Mucosa of descending colon (tissue), 3 donors: ENCODE data around the gene MAP3K5. TPM values are rescaled to one million over a fixed set of nuclear protein-coding genes. Genes with fewer than 3 reads are reported as not detected.

Experiments
- ATAC-seq: fragments of 200-7000 bp; cut with Tn5 transposase; one replicate; pipeline ENCODE4 v1.9.1; 2020; ENCODE audit warnings: mild to moderate bottlenecking, moderate library complexity
- DNase-seq, 3 donors: peaks; one replicate each; pipeline ENCODE4 v3.0.0-alpha.2; 2020
- H3K36me3 ChIP-seq: fragments of 200-600 bp; one replicate; pipeline ENCODE4 v1.8.0; 2021; ENCODE audit warnings: low read depth, mild to moderate bottlenecking
- H3K4me1 ChIP-seq: fragments of 200-600 bp; one replicate; pipeline ENCODE4 v1.8.0; 2021; ENCODE audit warnings: low read depth, mild to moderate bottlenecking
- H3K4me3 ChIP-seq: fragments of 200-600 bp; one replicate; pipeline ENCODE4 v1.8.0; 2021; ENCODE audit warnings: mild to moderate bottlenecking
- H3K9me3 ChIP-seq: fragments of 200-600 bp; one replicate; pipeline ENCODE4 v1.8.0; 2021; ENCODE audit warnings: mild to moderate bottlenecking
- intact Hi-C, 2 donors: fragments of 100-400 bp; cut with DNase I in 1 of 2; cut with micrococcal nuclease in 1 of 2; formaldehyde crosslinking; loops; one replicate each; pipeline versions ENCODE4 v1.11.0 to v1.11.1; 2022; cut with DNase I, micrococcal nuclease
- total RNA-seq, 3 donors: library from RNA; stranded (reverse); fragmentation: NEBNext Ultra II Directional in 2 of 3; extraction: Animal tissue kit (Norgen Biotek cat#: 25700) in 2 of 3; gene quantifications; one replicate each; pipeline versions ENCODE4 v1.2.1 to v1.2.4, GENCODE V29; 2021 to 2023
- TF ChIP-seq, protein P1 (sequence below): fragments of 200-600 bp; IDR thresholded peaks from one replicate; pipeline ENCODE4 v1.8.0; 2022; ENCODE audit warnings: antibody characterized with exemption, mild to moderate bottlenecking
- donor health status: DM: no; HTN: no; CAD: no; lungs with moderate emphysema.
- donor health status: DM: no; HTN: no; CAD: no.
- donor health status: DM: no; HTN: yes; CAD: no.

The MAP3K5 gene
- total RNA-seq, 3 donors from 2014 or later: 12.6 to 18.2 (median 16.3) TPM

DNA sequence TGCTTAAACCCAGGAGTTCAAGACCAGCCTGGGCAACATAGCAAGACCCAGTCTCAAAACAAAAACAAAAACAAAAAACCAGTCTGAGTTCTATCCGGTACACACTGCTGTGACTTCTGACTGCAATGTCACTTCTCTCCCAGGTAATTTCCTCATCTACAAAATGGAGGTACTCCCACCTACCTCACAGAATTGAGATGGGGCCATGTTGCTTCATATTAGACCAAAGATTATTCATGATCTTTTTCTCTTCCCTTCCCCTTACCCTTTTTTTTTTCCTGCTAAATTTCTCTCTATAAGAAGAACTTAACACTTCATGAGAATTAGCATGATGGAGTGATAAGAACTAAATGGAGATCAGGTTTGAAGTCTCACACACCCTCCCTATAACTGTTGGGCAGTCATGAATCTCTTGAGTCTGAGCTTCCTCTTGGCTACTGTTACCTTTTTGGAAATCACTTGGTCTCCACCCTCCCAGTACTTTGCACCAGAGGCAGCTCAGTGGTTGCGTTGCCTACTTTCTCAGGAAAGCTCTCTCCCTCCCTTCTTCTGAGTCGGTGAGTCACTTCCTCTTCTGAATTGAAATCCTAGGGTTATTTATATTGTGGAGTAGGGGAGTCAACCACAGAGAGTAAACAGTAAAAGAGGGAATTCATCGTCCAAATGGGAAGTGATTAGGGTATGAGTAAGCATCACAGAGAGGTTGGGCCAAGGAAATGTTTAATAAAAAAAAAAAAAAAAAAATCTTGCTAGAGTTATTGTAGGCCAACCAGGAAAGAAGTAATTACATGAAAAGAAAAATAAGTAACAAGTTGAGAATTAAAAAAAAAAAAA is 182.2 kb downstream of the MAP3K5 start:
- TF ChIP-seq, protein P1, sequence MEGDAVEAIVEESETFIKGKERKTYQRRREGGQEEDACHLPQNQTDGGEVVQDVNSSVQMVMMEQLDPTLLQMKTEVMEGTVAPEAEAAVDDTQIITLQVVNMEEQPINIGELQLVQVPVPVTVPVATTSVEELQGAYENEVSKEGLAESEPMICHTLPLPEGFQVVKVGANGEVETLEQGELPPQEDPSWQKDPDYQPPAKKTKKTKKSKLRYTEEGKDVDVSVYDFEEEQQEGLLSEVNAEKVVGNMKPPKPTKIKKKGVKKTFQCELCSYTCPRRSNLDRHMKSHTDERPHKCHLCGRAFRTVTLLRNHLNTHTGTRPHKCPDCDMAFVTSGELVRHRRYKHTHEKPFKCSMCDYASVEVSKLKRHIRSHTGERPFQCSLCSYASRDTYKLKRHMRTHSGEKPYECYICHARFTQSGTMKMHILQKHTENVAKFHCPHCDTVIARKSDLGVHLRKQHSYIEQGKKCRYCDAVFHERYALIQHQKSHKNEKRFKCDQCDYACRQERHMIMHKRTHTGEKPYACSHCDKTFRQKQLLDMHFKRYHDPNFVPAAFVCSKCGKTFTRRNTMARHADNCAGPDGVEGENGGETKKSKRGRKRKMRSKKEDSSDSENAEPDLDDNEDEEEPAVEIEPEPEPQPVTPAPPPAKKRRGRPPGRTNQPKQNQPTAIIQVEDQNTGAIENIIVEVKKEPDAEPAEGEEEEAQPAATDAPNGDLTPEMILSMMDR: no peak
- intact Hi-C loops: no loop called here

DNA sequence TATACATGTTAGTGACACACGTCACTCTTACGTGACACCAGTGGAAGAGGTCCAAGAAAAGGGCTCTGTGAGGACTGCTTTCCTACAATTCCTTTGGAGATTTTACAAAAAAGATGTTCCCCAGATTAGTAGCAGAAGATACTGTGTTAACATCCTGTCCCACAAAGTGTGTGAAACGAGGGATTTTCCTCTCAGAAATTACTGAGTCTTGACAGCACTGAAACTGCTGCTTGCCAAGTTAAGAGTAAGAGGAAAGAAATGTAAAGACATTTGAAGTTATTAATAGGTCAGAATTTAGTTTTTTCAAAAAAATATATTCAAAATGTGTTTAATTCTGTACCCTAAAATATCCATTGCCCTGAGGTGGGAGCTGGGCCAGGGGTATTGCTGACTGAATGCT is 183.3 kb downstream of the MAP3K5 start:
- peaks cover 14% of the 10 kb centered on the region for H3K4me1 ChIP-seq
- TF ChIP-seq, protein P1: no peak
- ATAC-seq: no peak
- H3K4me3 ChIP-seq: no peak overlapping the region
- intact Hi-C loops: no loop called here
- H3K9me3 ChIP-seq: no peaks in the 10 kb centered on the region
- no peak for DNase-seq
- no peaks in the 10 kb centered on the region for H3K36me3 ChIP-seq

More for the DNA sequence above, 182.2 kb downstream of the MAP3K5 start:
- H3K9me3 ChIP-seq: no peaks in the 10 kb centered on the region
- no peak overlapping the region for H3K4me3 ChIP-seq
- DNase-seq (peak; percentile 50 to 67 (median 61)), ATAC-seq (peak; percentile 95)
- H3K4me1 ChIP-seq: peaks cover 14% of the 10 kb centered on the region
- no peaks in the 10 kb centered on the region for H3K36me3 ChIP-seq

DNA sequence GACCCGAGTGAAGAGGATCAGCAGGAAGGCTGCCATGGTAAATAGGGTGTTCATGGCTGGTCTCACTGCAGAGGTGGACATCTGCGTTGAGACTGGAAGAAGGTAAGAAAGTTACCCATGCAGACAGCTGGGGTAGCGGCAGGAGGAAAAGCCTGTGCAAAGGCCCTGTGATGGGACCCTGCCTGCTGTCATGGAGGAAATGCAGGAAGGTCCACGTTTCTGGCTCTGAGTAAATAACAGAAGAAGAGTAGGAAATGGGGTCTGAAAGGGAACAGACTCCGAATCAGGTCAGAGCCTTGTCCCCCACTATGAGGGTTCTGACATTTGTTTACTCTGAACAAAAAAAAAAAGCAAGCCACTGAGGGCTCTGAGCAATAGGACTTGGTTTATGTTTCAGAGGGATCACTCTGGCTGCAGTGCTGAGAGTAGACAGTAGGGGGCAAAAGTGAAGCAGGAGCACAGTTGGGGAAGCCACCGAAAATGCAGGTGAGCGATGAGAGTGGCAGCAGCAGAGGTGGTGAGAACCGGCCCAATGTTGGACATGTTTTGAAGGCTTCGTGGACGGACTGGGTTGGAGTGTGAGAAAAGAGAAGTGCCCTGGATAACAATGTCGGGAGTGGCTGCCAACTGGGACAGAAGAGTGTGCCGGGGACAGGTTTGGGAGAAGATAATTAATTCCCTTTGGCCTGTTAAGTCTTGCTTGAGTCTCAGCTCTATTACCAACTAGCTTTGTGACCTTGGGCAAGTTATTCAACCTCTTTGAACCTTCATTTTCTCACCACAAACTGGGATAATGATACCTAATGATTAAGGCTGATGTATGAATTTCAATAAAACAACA is 184.1 kb downstream of the MAP3K5 start:
- intact Hi-C loops: no loop called here
- ATAC-seq (peak; percentile 73), DNase-seq (peak; percentile 55 to 90 (median 65))
- Histone ChIP-seq H3K4me1 (peaks cover 14% of the 10 kb centered on the region), H3K9me3 (no peaks in the 10 kb centered on the region), H3K36me3 (no peaks in the 10 kb centered on the region), H3K4me3 (no peak overlapping the region)
- TF ChIP-seq, protein P1: peak; percentile 65

DNA sequence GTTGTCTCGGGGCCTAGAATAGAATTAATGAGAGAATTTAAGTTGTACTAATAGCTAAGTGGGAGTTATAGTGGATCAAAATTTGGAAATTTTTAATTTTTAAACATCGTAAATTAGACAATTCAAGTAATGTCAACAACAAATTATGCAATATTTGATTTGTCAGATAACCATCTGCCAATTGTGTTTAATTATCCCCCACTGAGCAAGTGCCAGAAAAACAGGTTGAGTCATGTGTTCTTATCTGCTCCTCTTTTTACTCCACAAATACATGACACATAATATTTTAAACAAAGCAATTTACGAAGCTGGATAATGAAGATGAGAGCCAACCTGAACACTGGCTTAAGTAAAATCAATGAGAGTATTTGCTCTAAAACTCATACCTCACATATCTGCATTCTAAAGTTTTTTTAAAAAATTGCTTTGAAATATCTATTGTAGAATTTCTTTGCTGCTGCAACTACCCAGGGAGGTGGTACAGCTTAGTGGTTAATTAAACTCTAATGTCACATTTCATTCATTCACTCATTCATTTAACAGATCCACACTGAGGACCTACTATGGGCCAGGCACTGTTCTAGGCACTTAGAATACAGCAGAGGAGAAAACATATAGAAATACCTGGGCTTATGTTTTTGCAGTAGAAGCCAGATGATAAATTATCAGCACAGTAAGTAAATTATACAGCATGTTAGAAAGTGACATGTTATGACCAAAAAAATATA is 184.9 kb downstream of the MAP3K5 start:
- Histone ChIP-seq H3K4me3 (no peak overlapping the region), H3K4me1 (peaks cover 14% of the 10 kb centered on the region), H3K9me3 (no peaks in the 10 kb centered on the region), H3K36me3 (no peaks in the 10 kb centered on the region)
- TF ChIP-seq, protein P1: no peak
- ATAC-seq (peak; percentile 27), DNase-seq (no peak)
- intact Hi-C loops: no loop called here

DNA sequence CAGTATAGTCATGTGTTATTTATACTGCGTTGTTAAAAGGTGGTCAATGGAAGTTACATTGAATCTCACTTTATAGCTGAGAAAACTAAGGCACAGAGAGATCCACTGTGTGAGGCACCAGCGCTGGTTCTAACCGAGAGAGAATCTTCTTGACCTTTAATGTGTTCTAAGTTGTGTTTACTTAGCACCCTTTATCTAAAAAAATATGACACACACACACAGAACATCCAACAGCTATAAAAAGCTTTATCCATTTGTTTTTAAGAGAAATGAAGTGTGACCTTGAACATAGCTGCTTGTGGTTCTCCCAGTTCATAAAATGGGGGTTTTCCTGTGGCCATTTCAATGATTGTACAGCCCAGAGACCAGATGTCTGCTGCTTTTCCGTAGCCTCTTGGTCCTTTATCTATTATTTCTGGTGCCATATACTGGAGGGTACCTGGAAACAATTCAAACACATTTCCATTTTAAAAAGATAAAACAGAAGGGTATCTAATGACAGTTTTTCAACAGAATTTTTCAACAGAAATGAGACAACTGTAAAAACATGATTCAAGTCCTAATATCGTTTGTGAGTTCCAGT is 187.3 kb downstream of the MAP3K5 start:
- intact Hi-C loops: no loop called here
- no peaks in the 10 kb centered on the region for H3K9me3 ChIP-seq
- no peaks in the 10 kb centered on the region for H3K36me3 ChIP-seq
- H3K4me3 ChIP-seq: no peak overlapping the region
- TF ChIP-seq, protein P1: no peak
- DNase-seq (no peak), ATAC-seq (peak; percentile 25)
- H3K4me1 ChIP-seq: peaks cover 7% of the 10 kb centered on the region
